HL-60 (cell line): ENCODE data around the gene PDCL2.

Source experiments
- DNase-seq, 2 experiments: peaks; one replicate each; pipeline ENCODE4 v3.0.0-alpha.2; 2010 to 2020; ENCODE audit warnings: low read depth in 1 of 2, low spot score in 1 of 2
- H3K27ac ChIP-seq: fragments of 250-450 bp; sonication (Bioruptor Pico); replicated peaks from 2 replicates; pipeline ENCODE4 v1.5.1; 2020; ENCODE audit warnings: mild to moderate bottlenecking, moderate library complexity
- H3K27me3 ChIP-seq: fragments of 250-450 bp; sonication (Bioruptor Pico); 2 replicates; pipeline ENCODE4 v1.5.1; 2021; ENCODE audit warnings: mild to moderate bottlenecking, moderate library complexity; ENCODE audit not compliant: insufficient read depth, poor library complexity, severe bottlenecking
- H3K4me3 ChIP-seq: replicated peaks from 2 replicates; pipeline ENCODE4 v1.5.1; 2011; ENCODE audit warnings: mild to moderate bottlenecking, control low read depth, low read length; ENCODE audit not compliant: insufficient read depth
- CTCF ChIP-seq: IDR thresholded peaks from one replicate; pipeline ENCODE4 v1.5.1; 2011; ENCODE audit warnings: low read length, control low read depth, inconsistent platforms; ENCODE audit not compliant: insufficient read depth
- GABPA ChIP-seq: IDR thresholded peaks from 2 replicates; pipeline ENCODE4 v1.6.1; 2012; ENCODE audit warnings: low read depth
- POLR2AphosphoS5 ChIP-seq: IDR thresholded peaks from 2 replicates; pipeline ENCODE4 v1.6.1; 2012; ENCODE audit warnings: low read depth
- REST ChIP-seq: IDR thresholded peaks from 2 replicates; pipeline ENCODE4 v1.6.1; 2012; ENCODE audit warnings: low read depth; ENCODE audit not compliant: insufficient replicate concordance
- SPI1 ChIP-seq: IDR thresholded peaks from 2 replicates; pipeline ENCODE4 v1.6.1; 2012; ENCODE audit warnings: low read depth, mild to moderate bottlenecking, borderline replicate concordance

PDCL2 gene

GRCh38 chr4:55549888-55550287 is 42.2 kb downstream of the PDCL2 start:
- Histone ChIP-seq H3K27me3 (no peaks in the 10 kb centered on the region), H3K4me3 (no peak overlapping the region), H3K27ac (no peak overlapping the region)
- DNase-seq, result no peak
- TF ChIP-seq POLR2AphosphoS5 (no peak), REST (no peak), CTCF (no peak), SPI1 (no peak), GABPA (no peak)

GRCh38 chr4:55547918-55548317 is 44.1 kb downstream of the PDCL2 start:
- Histone ChIP-seq H3K4me3 (no peak overlapping the region), H3K27me3 (no peaks in the 10 kb centered on the region), H3K27ac (no peak overlapping the region)
- TF ChIP-seq REST (no peak), GABPA (no peak), CTCF (no peak), POLR2AphosphoS5 (no peak)
- no peak for DNase-seq

GRCh38 chr4:55547466-55547770 is 44.6 kb downstream of the PDCL2 start:
- H3K27ac ChIP-seq, result no peak overlapping the region
- peak overlapping the region; percentile 70 for H3K4me3 ChIP-seq
- H3K27me3 ChIP-seq, result no peaks in the 10 kb centered on the region
- DNase-seq, result no peak
- TF ChIP-seq REST (no peak), POLR2AphosphoS5 (no peak), SPI1 (no peak), GABPA (no peak), CTCF (no peak)
